ENCODE results near the gene TSPAN18. TPM values are rescaled to one million over a fixed set of nuclear protein-coding genes. Genes with fewer than 3 reads are reported as not detected.

TSPAN18 gene
- total RNA-seq, 2 experiments from 2014 or later, result 5.8 to 8.2 TPM

DNA sequence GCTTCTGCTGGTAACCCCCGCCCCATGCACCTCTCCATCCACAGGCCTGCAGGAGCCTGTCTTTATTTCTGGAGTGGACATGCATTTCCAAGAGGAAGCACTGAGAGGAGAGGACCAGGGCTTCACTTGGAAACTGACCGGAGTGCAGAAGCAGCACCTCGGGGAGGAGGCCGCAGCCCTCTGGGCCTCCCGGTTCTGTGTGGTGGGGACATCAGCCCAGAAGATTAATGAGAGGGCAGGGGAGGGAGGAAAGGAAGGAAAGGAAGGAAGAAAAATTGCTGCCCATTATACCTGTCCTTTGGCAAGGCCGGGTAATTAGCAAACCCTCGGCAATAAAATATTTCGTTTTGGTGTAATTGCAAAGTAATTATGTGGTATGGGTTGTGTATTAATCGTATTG is 126.9 kb downstream of the TSPAN18 start:
- peaks cover 4% of the 10 kb centered on the region for H3K27me3 Mint-ChIP-seq
- peaks cover 5% of the 10 kb centered on the region for H3K36me3 Mint-ChIP-seq
- H3K27ac Mint-ChIP-seq, result no peak overlapping the region
- intact Hi-C loops (cut with micrococcal nuclease), result no loop called here
- no peak overlapping the region for H3K4me3 Mint-ChIP-seq
- CTCF ChIA-PET, result no interaction called here
- H3K4me1 Mint-ChIP-seq (ENCODE audit: low read depth), result peaks cover 23% of the 10 kb centered on the region
- POLR2A ChIA-PET, result no interaction called here
- H3K9me3 Mint-ChIP-seq, result no peaks in the 10 kb centered on the region
- no peak for DNase-seq

DNA sequence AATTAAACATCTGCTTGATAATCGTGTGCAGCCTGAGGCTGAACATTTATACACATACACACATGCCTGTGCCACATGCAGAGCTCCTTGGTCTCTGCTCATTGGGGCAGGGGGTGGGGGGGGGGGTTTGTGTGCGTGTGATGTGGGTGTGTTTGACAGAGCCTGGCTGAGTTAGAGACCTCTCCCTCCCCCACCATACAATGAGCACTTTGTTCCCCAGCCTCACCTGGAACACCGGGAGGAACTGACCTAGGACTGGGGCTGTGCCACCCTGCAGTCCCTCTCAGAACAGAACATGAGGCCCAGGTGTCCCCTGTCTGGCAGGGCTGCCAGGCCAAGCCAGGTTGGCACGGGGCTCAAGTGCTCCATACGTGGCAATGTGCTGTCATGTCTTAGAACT is 127.3 kb downstream of the TSPAN18 start:
- peaks cover 5% of the 10 kb centered on the region for H3K36me3 Mint-ChIP-seq
- no peaks in the 10 kb centered on the region for H3K9me3 Mint-ChIP-seq
- H3K4me1 Mint-ChIP-seq (ENCODE audit: low read depth), result peaks cover 23% of the 10 kb centered on the region
- intact Hi-C loops (cut with micrococcal nuclease), result no loop called here
- no peak overlapping the region for H3K4me3 Mint-ChIP-seq
- peaks cover 6% of the 10 kb centered on the region for H3K27me3 Mint-ChIP-seq
- ChIA-PET CTCF (no interaction called here), POLR2A (no interaction called here)
- DNase-seq, result no peak
- H3K27ac Mint-ChIP-seq, result no peak overlapping the region

DNA sequence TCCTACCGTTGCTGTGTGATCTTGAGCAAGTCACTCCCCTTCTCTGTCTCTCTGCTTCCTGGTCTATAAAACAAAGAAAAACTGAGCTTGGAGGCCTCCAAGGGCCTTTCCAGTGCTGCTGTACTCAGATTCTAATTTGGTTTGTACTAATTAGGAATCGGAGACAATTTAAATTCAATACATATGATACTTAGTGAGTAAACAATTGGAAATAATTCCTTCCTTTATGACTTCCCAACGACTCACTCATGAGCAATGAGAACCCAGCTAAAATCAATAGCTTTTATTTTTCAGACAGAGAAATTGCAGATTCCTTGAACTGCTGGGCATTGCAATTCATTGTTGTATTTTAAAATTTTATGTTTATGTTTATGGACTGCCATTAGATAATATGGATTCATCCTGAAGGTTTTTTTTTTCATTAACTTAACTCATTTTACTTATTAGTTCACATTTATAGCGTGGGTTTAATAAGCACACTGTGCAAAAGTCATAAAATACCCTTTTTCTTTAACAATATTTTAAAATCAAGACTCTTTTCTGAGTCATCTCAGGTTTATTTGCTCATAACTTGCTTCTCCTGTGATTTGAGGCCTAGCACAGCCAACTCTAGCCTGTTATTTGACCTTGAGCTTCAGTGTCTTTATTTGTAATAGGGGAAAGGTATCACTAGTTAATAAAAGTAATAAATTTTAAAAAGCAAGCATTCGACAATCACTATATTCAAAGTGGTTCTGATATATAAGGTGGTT is 128.2 kb downstream of the TSPAN18 start:
- CTCF ChIA-PET, result interaction anchor here (1.0 to 1.8 kb wide), 2 partner anchors 56 to 79 kb away, joined by 3 to 8 read pairs; no protein-coding TSS in a partner anchor
- H3K4me1 Mint-ChIP-seq (ENCODE audit: low read depth), result peaks cover 26% of the 10 kb centered on the region
- H3K27me3 Mint-ChIP-seq, result peaks cover 6% of the 10 kb centered on the region
- intact Hi-C loops (cut with micrococcal nuclease), result no loop called here
- no peak overlapping the region for H3K27ac Mint-ChIP-seq
- H3K4me3 Mint-ChIP-seq, result no peak overlapping the region
- POLR2A ChIA-PET, result no interaction called here
- H3K9me3 Mint-ChIP-seq, result no peaks in the 10 kb centered on the region
- H3K36me3 Mint-ChIP-seq, result peaks cover 9% of the 10 kb centered on the region
- DNase-seq, result no peak

DNA sequence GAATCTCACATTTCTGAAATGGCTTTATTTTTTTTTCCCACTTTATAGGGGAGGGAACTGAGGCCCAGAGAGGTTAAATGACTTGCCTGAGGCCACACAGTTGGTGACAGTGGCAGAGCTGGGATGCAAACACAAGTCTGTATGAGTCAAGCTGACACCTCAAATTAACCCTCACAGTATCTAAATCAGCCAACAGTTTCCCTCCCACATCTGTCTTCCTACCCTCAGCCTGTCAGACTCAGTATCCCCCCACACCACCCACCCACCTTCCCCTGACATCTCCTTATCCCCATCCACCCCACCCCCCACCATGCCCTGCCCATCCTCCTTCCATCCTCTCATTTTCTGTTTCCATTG is 128.7 kb downstream of the TSPAN18 start:
- peak; percentile 63 for DNase-seq
- POLR2A ChIA-PET, result no interaction called here
- peaks cover 31% of the 10 kb centered on the region for H3K4me1 Mint-ChIP-seq (ENCODE audit: low read depth)
- H3K9me3 Mint-ChIP-seq, result no peaks in the 10 kb centered on the region
- intact Hi-C loops (cut with micrococcal nuclease), result no loop called here
- no peak overlapping the region for H3K27ac Mint-ChIP-seq
- H3K4me3 Mint-ChIP-seq, result no peak overlapping the region
- H3K27me3 Mint-ChIP-seq, result peaks cover 8% of the 10 kb centered on the region
- peaks cover 12% of the 10 kb centered on the region for H3K36me3 Mint-ChIP-seq
- CTCF ChIA-PET, result interaction anchor here (1.0 to 1.8 kb wide), 2 partner anchors 56 to 79 kb away, joined by 3 to 8 read pairs; no protein-coding TSS in a partner anchor

DNA sequence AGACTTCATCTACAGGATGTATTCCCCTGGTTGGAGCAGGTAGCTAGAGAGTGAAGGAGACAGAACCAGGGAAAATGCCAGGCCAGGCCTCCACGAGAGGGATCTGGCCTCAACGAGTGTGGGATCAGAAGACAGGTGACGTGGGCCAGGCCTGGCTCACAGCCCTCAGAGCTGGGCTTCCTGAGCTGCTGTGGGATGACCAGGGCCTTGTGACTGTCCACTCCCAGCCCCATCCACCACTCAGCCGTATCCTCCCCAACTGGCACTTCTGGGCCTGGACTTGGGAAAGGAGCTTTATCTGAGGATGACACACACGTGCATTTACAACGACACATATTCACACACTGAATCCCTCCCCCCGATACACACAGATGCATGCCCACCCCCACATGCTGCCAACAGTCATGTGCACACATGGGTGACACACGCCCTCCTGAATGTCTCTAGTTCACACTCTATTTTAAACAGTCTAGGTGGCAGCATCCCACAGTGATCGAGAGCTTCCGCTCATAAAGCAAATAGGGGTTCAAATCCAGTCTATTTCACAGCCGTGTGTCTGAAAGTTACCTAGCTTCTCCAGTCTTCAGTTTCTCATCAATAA is 130.8 kb downstream of the TSPAN18 start:
- Mint-ChIP-seq H3K4me3 (no peak overlapping the region), H3K9me3 (no peaks in the 10 kb centered on the region), H3K36me3 (peaks cover 8% of the 10 kb centered on the region), H3K27me3 (peaks cover 12% of the 10 kb centered on the region), H3K4me1 (ENCODE audit: low read depth) (peaks cover 50% of the 10 kb centered on the region), H3K27ac (no peak overlapping the region)
- POLR2A ChIA-PET, result no interaction called here
- intact Hi-C loops (cut with micrococcal nuclease), result no loop called here
- no peak for DNase-seq
- CTCF ChIA-PET, result interaction anchor here (1.2 to 1.5 kb wide), 2 partner anchors 37 to 240 kb away, joined by 3 to 5 read pairs; no protein-coding TSS in a partner anchor

DNA sequence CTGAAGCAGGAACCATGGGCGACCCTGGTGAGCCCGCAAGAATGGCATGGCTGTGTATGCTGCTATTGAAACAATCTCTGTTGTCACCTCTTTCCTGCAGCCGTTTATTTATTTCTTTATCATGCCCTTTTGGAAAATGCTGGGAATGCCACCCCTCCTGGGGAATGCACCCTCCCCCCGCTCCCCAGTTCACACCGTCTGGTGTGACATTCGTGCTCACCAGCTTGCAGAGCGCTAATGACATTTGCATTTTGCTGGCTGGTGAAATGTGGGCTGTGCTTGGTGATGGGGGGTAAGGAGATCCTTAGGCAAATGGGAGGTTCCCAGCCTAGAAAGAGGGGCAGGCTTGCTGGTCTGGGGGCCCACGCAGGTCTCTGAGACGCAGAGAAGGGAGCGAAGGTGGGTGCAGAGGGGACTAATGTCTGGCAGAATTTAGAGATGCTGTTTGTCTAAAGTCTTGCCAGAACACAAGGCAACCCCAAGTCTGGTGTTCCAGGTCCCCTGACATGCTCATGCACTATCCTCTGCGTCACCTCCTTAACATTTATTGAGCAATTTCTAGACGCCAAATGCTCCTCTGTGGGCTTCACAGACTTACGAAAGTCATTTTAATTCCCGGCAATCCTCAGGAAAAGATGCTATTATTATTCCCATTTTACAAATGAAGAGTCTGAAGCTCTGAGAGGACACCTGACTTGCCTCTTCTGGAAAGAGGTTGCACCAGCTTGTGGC is 132.2 kb downstream of the TSPAN18 start:
- ChIA-PET POLR2A (no interaction called here), CTCF (no interaction called here)
- intact Hi-C loops (cut with micrococcal nuclease), result no loop called here
- no peak overlapping the region for H3K27ac Mint-ChIP-seq
- DNase-seq, result no peak
- H3K9me3 Mint-ChIP-seq, result no peaks in the 10 kb centered on the region
- peaks cover 52% of the 10 kb centered on the region for H3K4me1 Mint-ChIP-seq (ENCODE audit: low read depth)
- H3K4me3 Mint-ChIP-seq, result no peak overlapping the region
- peaks cover 12% of the 10 kb centered on the region for H3K27me3 Mint-ChIP-seq
- H3K36me3 Mint-ChIP-seq, result peaks cover 11% of the 10 kb centered on the region

DNA sequence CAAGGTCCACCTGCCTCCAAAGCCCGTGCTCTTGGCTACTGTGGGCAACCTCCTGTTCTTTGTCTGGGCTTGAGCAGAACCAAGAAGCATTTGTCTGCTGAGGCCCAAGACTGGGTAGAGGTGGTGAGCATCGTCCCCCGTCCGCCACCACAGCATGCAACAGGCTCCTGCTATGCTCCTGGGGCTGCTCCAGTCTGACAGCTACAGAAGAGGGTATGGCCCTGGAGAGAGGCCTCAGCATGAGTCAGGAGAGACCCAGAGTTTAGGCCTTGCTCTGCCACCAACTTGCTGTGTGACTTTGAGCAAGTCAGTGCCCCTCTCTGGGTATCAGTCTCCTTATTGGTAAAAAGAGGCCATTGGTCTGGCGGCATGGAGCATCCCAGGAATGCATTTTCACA is 132.8 kb downstream of the TSPAN18 start:
- Mint-ChIP-seq H3K36me3 (peaks cover 11% of the 10 kb centered on the region), H3K9me3 (no peaks in the 10 kb centered on the region), H3K27me3 (peaks cover 12% of the 10 kb centered on the region), H3K4me3 (no peak overlapping the region), H3K4me1 (ENCODE audit: low read depth) (peaks cover 48% of the 10 kb centered on the region), H3K27ac (no peak overlapping the region)
- intact Hi-C loops (cut with micrococcal nuclease), result no loop called here
- DNase-seq, result no peak
- ChIA-PET CTCF (no interaction called here), POLR2A (no interaction called here)

DNA sequence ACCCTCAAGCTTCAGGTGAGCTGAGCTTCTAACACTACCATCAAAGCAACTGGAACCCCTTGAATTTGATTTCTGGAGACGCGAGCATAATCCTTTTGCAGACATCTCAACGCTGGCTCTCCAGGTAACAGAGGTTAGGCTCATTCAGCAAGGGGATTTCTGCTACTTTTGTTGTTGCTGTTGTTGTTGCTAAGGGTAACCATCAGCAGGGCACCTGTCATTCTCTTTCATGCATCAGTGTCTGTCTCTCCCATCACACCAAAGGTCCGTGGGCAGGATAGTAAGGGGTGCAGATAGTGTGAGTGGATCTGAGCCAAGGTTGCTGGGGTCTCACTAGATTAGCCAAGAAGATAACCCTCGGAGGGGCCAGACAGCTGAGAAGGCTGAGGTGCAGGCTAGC is 133.6 kb downstream of the TSPAN18 start:
- peaks cover 13% of the 10 kb centered on the region for H3K36me3 Mint-ChIP-seq
- peaks cover 45% of the 10 kb centered on the region for H3K4me1 Mint-ChIP-seq (ENCODE audit: low read depth)
- no peak overlapping the region for H3K27ac Mint-ChIP-seq
- ChIA-PET CTCF (interaction anchor here (1.0 kb wide), 1 partner anchor 202 kb away, joined by 3 read pairs; no protein-coding TSS in a partner anchor), POLR2A (interaction anchor here (0.8 kb wide), 1 partner anchor 8 kb away, joined by 3 read pairs; no protein-coding TSS in a partner anchor)
- H3K27me3 Mint-ChIP-seq, result peaks cover 12% of the 10 kb centered on the region
- H3K9me3 Mint-ChIP-seq, result no peaks in the 10 kb centered on the region
- H3K4me3 Mint-ChIP-seq, result no peak overlapping the region
- intact Hi-C loops (cut with micrococcal nuclease), result loop anchor here (5.0 kb wide), 1 partner anchor 293 kb away; the partner anchor contains the start of gene CD82
- no peak for DNase-seq

DNA sequence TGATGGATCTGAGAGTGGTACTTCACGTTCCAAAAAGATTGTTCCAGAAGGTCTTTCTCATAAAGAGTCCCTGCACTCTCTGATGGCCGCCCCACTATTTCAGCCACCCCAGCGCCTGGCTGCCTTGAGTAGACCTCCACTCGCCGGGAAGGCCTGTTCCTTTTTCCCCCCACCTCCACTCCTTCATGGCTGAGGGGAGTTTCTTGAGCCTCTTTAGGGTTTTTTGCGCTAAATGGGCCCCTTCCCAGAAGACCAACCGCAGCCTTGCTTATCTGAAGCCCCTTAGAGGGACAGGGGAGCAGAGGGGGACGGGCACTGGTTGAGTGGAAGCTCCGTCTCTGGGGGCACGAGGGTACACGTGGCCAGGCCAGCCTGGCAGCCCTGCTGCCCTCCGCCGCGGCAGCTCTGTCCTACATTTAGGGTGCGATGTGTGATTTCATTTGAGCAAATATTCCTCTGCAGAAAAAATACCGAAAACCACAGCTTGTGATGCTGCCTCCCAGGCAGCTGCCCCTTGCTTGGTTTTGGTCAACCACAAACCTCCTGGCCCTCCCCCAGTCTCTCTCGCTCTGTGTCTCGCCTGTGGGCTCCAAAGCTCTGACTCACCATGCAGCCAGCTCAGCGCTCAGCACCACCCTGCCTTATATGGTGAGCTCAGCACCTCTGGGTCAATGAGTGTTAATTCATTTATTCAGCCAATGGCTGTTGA is 135.2 kb downstream of the TSPAN18 start:
- Mint-ChIP-seq H3K36me3 (peaks cover 13% of the 10 kb centered on the region), H3K9me3 (no peaks in the 10 kb centered on the region), H3K4me1 (ENCODE audit: low read depth) (peaks cover 34% of the 10 kb centered on the region), H3K27me3 (peaks cover 12% of the 10 kb centered on the region), H3K4me3 (peak overlapping the region; percentile 18), H3K27ac (peak overlapping the region; percentile 58)
- intact Hi-C loops (cut with micrococcal nuclease), result loop anchor here (5.0 kb wide), 1 partner anchor 295 kb away; the partner anchor contains the start of gene CD82
- POLR2A ChIA-PET, result no interaction called here
- peak; percentile 94 for DNase-seq
- CTCF ChIA-PET, result interaction anchor here (0.8 to 2.4 kb wide), 4 partner anchors 33 to 305 kb away, joined by 3 to 9 read pairs (median 4); no protein-coding TSS in a partner anchor

DNA sequence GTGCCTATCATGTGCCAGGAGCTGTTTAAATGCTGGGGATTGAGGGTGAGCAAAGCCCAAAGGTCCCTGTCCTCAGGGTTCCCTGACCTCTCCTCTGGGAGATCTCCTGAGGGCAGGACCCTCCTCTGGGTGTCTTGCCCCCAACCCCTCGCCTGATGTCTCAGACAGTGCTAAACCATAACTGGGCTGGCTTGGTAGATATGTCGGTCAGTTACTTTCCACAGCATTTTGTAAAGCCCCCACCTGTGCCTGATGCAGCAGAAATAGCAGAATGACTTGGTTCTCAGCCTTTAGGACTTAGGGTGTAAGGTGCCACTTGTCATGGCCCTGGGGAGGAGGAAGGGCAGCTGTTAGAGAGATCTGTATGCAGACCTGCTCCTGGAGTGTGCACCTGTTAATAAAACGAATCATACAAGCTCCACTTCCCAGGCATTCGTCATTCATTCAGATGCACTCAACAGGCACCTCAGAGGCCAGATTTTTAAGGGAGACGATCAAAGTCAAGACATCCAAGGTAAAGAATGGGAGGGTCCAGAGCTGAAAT is 135.9 kb downstream of the TSPAN18 start:
- Mint-ChIP-seq H3K4me1 (ENCODE audit: low read depth) (peaks cover 34% of the 10 kb centered on the region), H3K36me3 (peaks cover 13% of the 10 kb centered on the region), H3K27me3 (peaks cover 12% of the 10 kb centered on the region), H3K9me3 (no peaks in the 10 kb centered on the region), H3K27ac (no peak overlapping the region), H3K4me3 (no peak overlapping the region)
- ChIA-PET CTCF (interaction anchor here (0.8 to 2.4 kb wide), 5 partner anchors 31 to 306 kb away, joined by 3 to 9 read pairs (median 3); no protein-coding TSS in a partner anchor), POLR2A (no interaction called here)
- intact Hi-C loops (cut with micrococcal nuclease), result loop anchor here (5.0 kb wide), 1 partner anchor 295 kb away; the partner anchor contains the start of gene CD82
- DNase-seq, result no peak

DNA sequence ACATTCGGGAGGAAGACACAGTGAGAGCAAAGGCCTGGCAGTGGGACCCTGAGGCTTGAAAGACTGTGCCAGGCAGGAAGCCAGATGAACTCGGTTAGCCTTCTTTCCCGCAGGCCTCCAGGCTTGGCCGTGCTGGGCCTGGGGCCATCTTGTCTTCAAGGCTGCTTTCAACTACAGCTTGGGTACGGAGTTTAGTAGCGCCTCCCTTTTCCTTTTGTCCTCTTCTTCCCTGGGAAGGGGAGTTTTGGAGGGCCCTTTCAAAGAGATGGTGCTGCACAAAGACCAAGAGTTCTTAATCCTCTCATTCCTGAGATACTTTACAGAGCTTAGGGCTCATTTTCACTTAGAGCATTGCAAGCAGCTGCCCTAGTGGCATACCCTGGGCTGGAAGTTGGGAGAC is 136.5 kb downstream of the TSPAN18 start:
- intact Hi-C loops (cut with micrococcal nuclease), result loop anchor here (5.0 kb wide), 1 partner anchor 296 kb away; the partner anchor contains the start of gene CD82
- POLR2A ChIA-PET, result no interaction called here
- Mint-ChIP-seq H3K27me3 (peaks cover 10% of the 10 kb centered on the region), H3K4me1 (ENCODE audit: low read depth) (peaks cover 34% of the 10 kb centered on the region), H3K36me3 (peaks cover 13% of the 10 kb centered on the region), H3K4me3 (no peak overlapping the region), H3K9me3 (no peaks in the 10 kb centered on the region), H3K27ac (no peak overlapping the region)
- CTCF ChIA-PET, result interaction anchor here (0.5 to 2.4 kb wide), 3 partner anchors 8 to 32 kb away, joined by 3 to 9 read pairs (median 3); no protein-coding TSS in a partner anchor
- DNase-seq, result no peak
